B cell (primary cell): ENCODE measurements around the gene FADD. TPM values are rescaled to one million over a fixed set of nuclear protein-coding genes. Genes with fewer than 3 reads are reported as not detected.

Source experiments
- ATAC-seq: fragments of 200-7000 bp; cut with Tn5 transposase; one replicate; pipeline ENCODE4 v1.10.0; 2021; ENCODE audit warnings: low read depth, mild to moderate bottlenecking, moderate number of reproducible peaks, moderate library complexity
- CTCF ChIA-PET: fragments of 350-600 bp; sonication (Branson Sonifier 250); formaldehyde crosslinking; loops from one replicate; lab custom pipeline; 2021; ENCODE audit warnings: antibody characterized with exemption, inconsistent platforms; lab: Charles Lee
- POLR2A ChIA-PET: fragments of 350-600 bp; sonication (Branson Sonifier 250); formaldehyde crosslinking; loops from one replicate; lab custom pipeline; 2021; ENCODE audit warnings: antibody characterized with exemption; lab: Charles Lee
- DNase-seq: peaks from one replicate; pipeline ENCODE4 v3.0.0; 2013
- H2AFZ ChIP-seq: 2 replicates; pipeline ENCODE4 v1.6.1; 2012; ENCODE audit warnings: mild to moderate bottlenecking, low read depth, low read length; ENCODE audit not compliant: insufficient read depth, poor library complexity, severe bottlenecking
- H3K27ac ChIP-seq, 2 donors: 1 replicate in 1 of 2; 2 replicates in 1 of 2; pipeline ENCODE4 v1.5.1; 2012 to 2013; ENCODE audit warnings: low read length in 2 of 2, mild to moderate bottlenecking in 2 of 2, moderate library complexity in 1 of 2
- H3K27me3 ChIP-seq, 4 experiments: fragments of 200-600 bp in 1 of 4; sonication (generic) in 1 of 4; replicated peaks in 1 of 4; 1 replicate in 2 of 4; 2 replicates in 2 of 4; pipeline versions ENCODE4 v1.6.1 to v1.7.0; 2013 to 2016; ENCODE audit warnings: low read length in 3 of 4, mild to moderate bottlenecking in 2 of 4, mixed read lengths in 1 of 4, moderate library complexity in 1 of 4; ENCODE audit not compliant: insufficient read depth in 4 of 4, control insufficient read depth in 3 of 4; ENCODE audit errors: control extremely low read depth in 1 of 4
- H3K36me3 ChIP-seq, 2 experiments: replicated peaks in 1 of 2; 1 replicate in 1 of 2; 2 replicates in 1 of 2; pipeline versions ENCODE4 v1.6.1 to v1.7.1; 2013; ENCODE audit warnings: low read length in 1 of 2; ENCODE audit not compliant: insufficient read depth in 2 of 2, control insufficient read depth in 1 of 2; ENCODE audit errors: control extremely low read depth in 1 of 2, extremely low read depth in 1 of 2
- H3K4me1 ChIP-seq, 2 donors: fragments of 200-600 bp in 1 of 2; sonication (generic) in 1 of 2; 1 replicate in 1 of 2; 2 replicates in 1 of 2; pipeline versions ENCODE4 v1.5.1 to v1.6.1; 2013 to 2017; ENCODE audit warnings: low read length in 2 of 2; ENCODE audit not compliant: control insufficient read depth in 2 of 2, insufficient read depth in 2 of 2
- H3K4me2 ChIP-seq: replicated peaks from 2 replicates; pipeline ENCODE3; 2012; ENCODE audit warnings: mild to moderate bottlenecking, low read depth, low read length; ENCODE audit not compliant: poor library complexity, severe bottlenecking
- H3K4me3 ChIP-seq, 5 experiments: fragments of 200-600 bp in 1 of 5; sonication (generic) in 1 of 5; 1 replicate in 3 of 5; 2 replicates in 2 of 5; pipeline versions ENCODE4 v1.5.1 to v1.7.0; 2011 to 2016; ENCODE audit warnings: low read length in 4 of 5, mild to moderate bottlenecking in 4 of 5, low read depth in 2 of 5, control low read depth in 1 of 5, moderate library complexity in 1 of 5; ENCODE audit not compliant: insufficient read depth in 1 of 5; ENCODE audit errors: control extremely low read depth in 1 of 5, extremely low read depth in 1 of 5
- H3K79me2 ChIP-seq: fragments of 200-600 bp; sonication (generic); one replicate; pipeline ENCODE4 v1.6.0; 2016; ENCODE audit warnings: low read length; ENCODE audit not compliant: control insufficient read depth, insufficient read depth
- H3K9ac ChIP-seq: fragments of 200-600 bp; sonication (generic); 2 replicates; pipeline ENCODE4 v1.6.1; 2017; ENCODE audit warnings: mild to moderate bottlenecking, low read length, moderate library complexity
- H3K9me3 ChIP-seq, 3 donors: one replicate each; pipeline versions ENCODE4 v1.6.1 to v1.7.1; 2013; ENCODE audit warnings: low read length in 2 of 3; ENCODE audit not compliant: control insufficient read depth in 2 of 3, insufficient read depth in 1 of 3; ENCODE audit errors: control extremely low read depth in 1 of 3
- H4K20me1 ChIP-seq: 2 replicates; pipeline ENCODE4 v1.6.0; 2012; ENCODE audit warnings: mild to moderate bottlenecking, low read length; ENCODE audit not compliant: insufficient read depth, control insufficient read depth, poor library complexity, severe bottlenecking
- H3K27ac Mint-ChIP-seq: one replicate; pipeline ENCODE4 v1.8.0; 2021; ENCODE audit warnings: mixed read lengths
- H3K27me3 Mint-ChIP-seq: one replicate; pipeline ENCODE4 v1.8.0; 2021; ENCODE audit warnings: mixed read lengths
- H3K4me1 Mint-ChIP-seq: one replicate; pipeline ENCODE4 v1.8.0; 2021; ENCODE audit warnings: mixed read lengths
- H3K4me3 Mint-ChIP-seq: one replicate; pipeline ENCODE4 v1.8.0; 2021; ENCODE audit warnings: mixed read lengths
- H3K9me3 Mint-ChIP-seq: one replicate; pipeline ENCODE4 v1.8.0; 2022; ENCODE audit warnings: mixed read lengths; ENCODE audit not compliant: insufficient read depth
- CTCF ChIP-seq: fragments of 200-600 bp; IDR thresholded peaks from one replicate; pipeline ENCODE4 v1.8.0; 2022; ENCODE audit warnings: antibody characterized with exemption, mild to moderate bottlenecking
- EZH2 ChIP-seq: IDR thresholded peaks from 2 replicates; pipeline ENCODE4 v1.6.1; 2012; ENCODE audit warnings: borderline replicate concordance, low read depth, mild to moderate bottlenecking, moderate library complexity, low read length; ENCODE audit not compliant: insufficient read depth, poor library complexity, severe bottlenecking
- WGBS: methylation state at CpG from one replicate; pipeline ENCODE4 v1.1.5; 2013; ENCODE audit warnings: missing lambda C conversion rate; ENCODE audit not compliant: insufficient coverage; 5-methylcytosine and 5-hydroxymethylcytosine counted together
- intact Hi-C: fragments of 100-400 bp; cut with micrococcal nuclease; formaldehyde crosslinking; loops from one replicate; pipeline ENCODE4 v1.10.0; 2022
- polyA plus RNA-seq: library from polyadenylated mRNA; depleted of rRNA; stranded (reverse); fragments of >200 nt; gene quantifications from 2 replicates; pipeline ENCODE4 v1.2.3, GENCODE V29; 2012
- total RNA-seq, 2 donors: library from RNA; stranded (reverse); fragments of 120-200 nt in 1 of 2; gene quantifications; 1 replicate in 1 of 2; 2 replicates in 1 of 2; pipeline versions ENCODE4 v1.2.3 to v1.2.4, GENCODE V29; 2013 to 2022

FADD gene
- total and polyA plus RNA-seq, 2 donors (not counting 1 experiment from before 2014, with no cell fraction given): 5.4 to 26.6 TPM

- no peaks in the 10 kb centered on the region for H4K20me1 ChIP-seq
- H2AFZ ChIP-seq: no peak overlapping the region
- peaks cover 0 to 4% (median 1%) of the 10 kb centered on the region in 4 experiments for H3K27me3 ChIP-seq
- peaks cover 18% of the 10 kb centered on the region for H3K27me3 Mint-ChIP-seq
- no peak for ATAC-seq
- H3K4me3 Mint-ChIP-seq: no peak overlapping the region
- H3K9me3 Mint-ChIP-seq: no peaks in the 10 kb centered on the region
- no peak overlapping the region for H3K9ac ChIP-seq
- no peak for DNase-seq
- intact Hi-C loops: no loop called here
- H3K4me1 ChIP-seq: no peaks in the 10 kb centered on the region
- H3K4me2 ChIP-seq: no peak overlapping the region
- no peaks in the 10 kb centered on the region for H3K79me2 ChIP-seq
- no peaks in the 10 kb centered on the region for H3K36me3 ChIP-seq
- TF ChIP-seq EZH2 (no peak), CTCF (no peak)
- peaks cover 0 to 3% (median 0%) of the 10 kb centered on the region in 3 donors for H3K9me3 ChIP-seq
- no peaks in the 10 kb centered on the region for H3K4me1 Mint-ChIP-seq
- no peak overlapping the region for H3K4me3 ChIP-seq
- POLR2A ChIA-PET: no interaction called here
- no peak overlapping the region for H3K27ac Mint-ChIP-seq
- 97% methylated on average over 15 of the region's 15 CpGs for WGBS
- CTCF ChIA-PET: no interaction called here
- H3K27ac ChIP-seq: no peak overlapping the region
Observed at GRCh38 chr11:70243912-70244652, 41.0 kb downstream of the FADD start.

GRCh38 chr11:70244698-70245097, 41.6 kb downstream of the FADD start:
- H3K36me3 ChIP-seq: no peaks in the 10 kb centered on the region
- Mint-ChIP-seq H3K4me1 (no peaks in the 10 kb centered on the region), H3K4me3 (no peak overlapping the region), H3K27ac (no peak overlapping the region), H3K27me3 (peaks cover 13% of the 10 kb centered on the region), H3K9me3 (no peaks in the 10 kb centered on the region)
- no peak overlapping the region for H3K9ac ChIP-seq
- H3K4me1 ChIP-seq: no peaks in the 10 kb centered on the region
- 92% methylated on average over 7 of the region's 7 CpGs for WGBS
- intact Hi-C loops: no loop called here
- no peaks in the 10 kb centered on the region for H3K27me3 ChIP-seq
- DNase-seq (no peak), ATAC-seq (no peak)
- H3K79me2 ChIP-seq: no peaks in the 10 kb centered on the region
- no peaks in the 10 kb centered on the region for H4K20me1 ChIP-seq
- no peak overlapping the region for H3K27ac ChIP-seq
- peaks cover 0 to 3% (median 0%) of the 10 kb centered on the region in 3 donors for H3K9me3 ChIP-seq
- TF ChIP-seq CTCF (no peak), EZH2 (no peak)
- no peak overlapping the region for H3K4me2 ChIP-seq
- ChIA-PET CTCF (no interaction called here), POLR2A (no interaction called here)
- no peak overlapping the region for H2AFZ ChIP-seq
- no peak overlapping the region for H3K4me3 ChIP-seq
